ENCODE data around the gene HDGFL3. TPM values are rescaled to one million over a fixed set of nuclear protein-coding genes. Genes with fewer than 3 reads are reported as not detected.

The HDGFL3 gene
- total and polyA plus RNA-seq, 2 experiments from 2014 or later = 68.6 to 135 TPM

GRCh38 chr15:83204697-83205096 is 2.9 kb downstream of the HDGFL3 start:
- Histone ChIP-seq H3K4me1 (ENCODE audit: insufficient read depth) (peaks cover 40% of the 10 kb centered on the region), H3K4me3 (peak overlapping the region; percentile 80), H3K9me2 (ENCODE audit: insufficient read depth) (no peaks in the 10 kb centered on the region), H3K27me3 (ENCODE audit: insufficient read depth) (no peaks in the 10 kb centered on the region), H4K20me1 (replicated peaks; ENCODE audit: insufficient read depth) (peaks cover 19% of the 10 kb centered on the region), H3K4me2 (peak overlapping the region; percentile 84), H3K79me2 (replicated peaks; ENCODE audit: insufficient read depth) (peaks cover 72% of the 10 kb centered on the region), H3K36me3 (ENCODE audit: insufficient read depth) (no peaks in the 10 kb centered on the region), H3K27ac (ENCODE audit: low read depth) (no peak overlapping the region), H3F3A (replicated peaks; ENCODE audit: low read depth) (peaks cover 4% of the 10 kb centered on the region; the same call in 1 of the 2 replicates), H2AFZ (no peak overlapping the region)
- peak; percentile 71 for DNase-seq (ENCODE audit: low spot score)
- Mint-ChIP-seq H3K4me1 (peaks cover 37% of the 10 kb centered on the region), H3K9me3 (peaks cover 2% of the 10 kb centered on the region; the same call in 1 of the 3 replicates), H3K4me3 (peak overlapping the region; percentile 96), H3K27me3 (ENCODE audit: insufficient read depth, low read depth, poor library complexity) (peaks cover 2% of the 10 kb centered on the region), H3K27ac (peak overlapping the region; percentile 42), H3K36me3 (ENCODE audit: low read depth) (peaks cover 6% of the 10 kb centered on the region)
- peak; percentile 20 for ATAC-seq
- TF ChIP-seq, protein P1, sequence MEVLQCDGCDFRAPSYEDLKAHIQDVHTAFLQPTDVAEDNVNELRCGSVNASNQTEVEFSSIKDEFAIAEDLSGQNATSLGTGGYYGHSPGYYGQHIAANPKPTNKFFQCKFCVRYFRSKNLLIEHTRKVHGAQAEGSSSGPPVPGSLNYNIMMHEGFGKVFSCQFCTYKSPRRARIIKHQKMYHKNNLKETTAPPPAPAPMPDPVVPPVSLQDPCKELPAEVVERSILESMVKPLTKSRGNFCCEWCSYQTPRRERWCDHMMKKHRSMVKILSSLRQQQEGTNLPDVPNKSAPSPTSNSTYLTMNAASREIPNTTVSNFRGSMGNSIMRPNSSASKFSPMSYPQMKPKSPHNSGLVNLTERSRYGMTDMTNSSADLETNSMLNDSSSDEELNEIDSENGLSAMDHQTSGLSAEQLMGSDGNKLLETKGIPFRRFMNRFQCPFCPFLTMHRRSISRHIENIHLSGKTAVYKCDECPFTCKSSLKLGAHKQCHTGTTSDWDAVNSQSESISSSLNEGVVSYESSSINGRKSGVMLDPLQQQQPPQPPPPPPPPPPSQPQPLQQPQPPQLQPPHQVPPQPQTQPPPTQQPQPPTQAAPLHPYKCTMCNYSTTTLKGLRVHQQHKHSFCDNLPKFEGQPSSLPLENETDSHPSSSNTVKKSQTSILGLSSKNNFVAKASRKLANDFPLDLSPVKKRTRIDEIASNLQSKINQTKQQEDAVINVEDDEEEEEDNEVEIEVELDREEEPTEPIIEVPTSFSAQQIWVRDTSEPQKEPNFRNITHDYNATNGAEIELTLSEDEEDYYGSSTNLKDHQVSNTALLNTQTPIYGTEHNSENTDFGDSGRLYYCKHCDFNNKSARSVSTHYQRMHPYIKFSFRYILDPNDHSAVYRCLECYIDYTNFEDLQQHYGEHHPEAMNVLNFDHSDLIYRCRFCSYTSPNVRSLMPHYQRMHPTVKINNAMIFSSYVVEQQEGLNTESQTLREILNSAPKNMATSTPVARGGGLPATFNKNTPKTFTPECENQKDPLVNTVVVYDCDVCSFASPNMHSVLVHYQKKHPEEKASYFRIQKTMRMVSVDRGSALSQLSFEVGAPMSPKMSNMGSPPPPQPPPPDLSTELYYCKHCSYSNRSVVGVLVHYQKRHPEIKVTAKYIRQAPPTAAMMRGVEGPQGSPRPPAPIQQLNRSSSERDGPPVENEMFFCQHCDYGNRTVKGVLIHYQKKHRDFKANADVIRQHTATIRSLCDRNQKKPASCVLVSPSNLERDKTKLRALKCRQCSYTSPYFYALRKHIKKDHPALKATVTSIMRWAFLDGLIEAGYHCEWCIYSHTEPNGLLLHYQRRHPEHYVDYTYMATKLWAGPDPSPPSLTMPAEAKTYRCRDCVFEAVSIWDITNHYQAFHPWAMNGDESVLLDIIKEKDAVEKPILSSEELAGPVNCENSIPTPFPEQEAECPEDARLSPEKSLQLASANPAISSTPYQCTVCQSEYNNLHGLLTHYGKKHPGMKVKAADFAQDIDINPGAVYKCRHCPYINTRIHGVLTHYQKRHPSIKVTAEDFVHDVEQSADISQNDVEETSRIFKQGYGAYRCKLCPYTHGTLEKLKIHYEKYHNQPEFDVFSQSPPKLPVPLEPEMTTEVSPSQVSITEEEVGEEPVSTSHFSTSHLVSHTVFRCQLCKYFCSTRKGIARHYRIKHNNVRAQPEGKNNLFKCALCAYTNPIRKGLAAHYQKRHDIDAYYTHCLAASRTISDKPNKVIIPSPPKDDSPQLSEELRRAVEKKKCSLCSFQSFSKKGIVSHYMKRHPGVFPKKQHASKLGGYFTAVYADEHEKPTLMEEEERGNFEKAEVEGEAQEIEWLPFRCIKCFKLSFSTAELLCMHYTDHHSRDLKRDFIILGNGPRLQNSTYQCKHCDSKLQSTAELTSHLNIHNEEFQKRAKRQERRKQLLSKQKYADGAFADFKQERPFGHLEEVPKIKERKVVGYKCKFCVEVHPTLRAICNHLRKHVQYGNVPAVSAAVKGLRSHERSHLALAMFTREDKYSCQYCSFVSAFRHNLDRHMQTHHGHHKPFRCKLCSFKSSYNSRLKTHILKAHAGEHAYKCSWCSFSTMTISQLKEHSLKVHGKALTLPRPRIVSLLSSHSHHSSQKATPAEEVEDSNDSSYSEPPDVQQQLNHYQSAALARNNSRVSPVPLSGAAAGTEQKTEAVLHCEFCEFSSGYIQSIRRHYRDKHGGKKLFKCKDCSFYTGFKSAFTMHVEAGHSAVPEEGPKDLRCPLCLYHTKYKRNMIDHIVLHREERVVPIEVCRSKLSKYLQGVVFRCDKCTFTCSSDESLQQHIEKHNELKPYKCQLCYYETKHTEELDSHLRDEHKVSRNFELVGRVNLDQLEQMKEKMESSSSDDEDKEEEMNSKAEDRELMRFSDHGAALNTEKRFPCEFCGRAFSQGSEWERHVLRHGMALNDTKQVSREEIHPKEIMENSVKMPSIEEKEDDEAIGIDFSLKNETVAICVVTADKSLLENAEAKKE (CRISPR knock-in tag; IDR thresholded peaks at IDR 0.05) = 0 out of 2 replicates have a peak, but pooled peaks have one; percentile 46
- no peak for TF ChIP-seq REST (IDR thresholded peaks at IDR 0.05; ENCODE audit: unreplicated experiment)
